ENCODE measurements around the gene CHRM5.

DNA sequence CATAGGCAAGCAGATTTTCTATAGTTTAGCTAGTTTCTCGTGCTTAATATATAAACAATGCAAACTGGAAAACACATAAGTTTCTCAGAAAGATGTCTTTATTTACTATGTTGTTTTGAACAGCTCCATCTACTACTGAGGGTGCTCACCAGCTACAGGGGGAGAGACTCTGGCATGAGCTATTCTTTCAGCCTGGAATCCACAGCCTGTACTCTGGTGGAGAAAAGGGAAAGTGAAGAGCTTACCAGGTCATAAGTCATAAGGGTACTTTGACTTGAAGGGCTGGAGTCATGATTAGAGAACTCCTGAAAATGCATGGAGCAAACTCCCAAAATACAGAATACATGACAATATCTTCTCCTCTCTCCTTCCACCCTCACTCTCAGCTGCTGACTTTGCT, 75.1 kb downstream of the CHRM5 start:
- TF ChIP-seq EZH2 (IDR thresholded peaks at IDR 0.05; ENCODE audit: insufficient read depth, poor library complexity, severe bottlenecking), result no peak
- no peak for TF ChIP-seq EZH2phosphoT487 (IDR thresholded peaks at IDR 0.05; ENCODE audit: insufficient read depth, low read depth)
